ENCODE data around the gene DIDO1.
"Not testable (repeated sequence)": the region's sequence is repeated elsewhere in the genome, so short reads cannot be mapped to it uniquely, and the experiment has no call there.

The DIDO1 gene

DNA sequence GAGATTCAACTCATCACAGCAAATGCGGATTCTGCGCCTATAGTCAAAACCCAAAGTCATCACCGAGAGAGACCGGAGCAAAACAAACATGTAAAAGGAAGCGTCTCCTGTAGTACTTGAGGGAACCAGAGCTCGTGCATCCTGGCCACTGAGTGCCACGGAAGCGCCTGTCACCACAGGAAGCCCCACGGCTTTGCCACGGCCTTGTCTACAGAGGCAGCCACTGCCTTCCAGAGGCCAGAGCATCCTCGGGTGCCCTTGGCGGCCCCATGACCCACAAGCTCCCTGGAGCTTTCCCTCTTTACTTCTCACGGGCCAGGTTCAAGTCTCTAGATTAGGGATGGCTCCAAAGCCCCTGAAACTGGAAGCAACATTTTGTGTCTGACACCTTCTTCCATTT, 72.2 kb downstream of the DIDO1 start:
- DNase-seq (ENCODE audit: low spot score) = no peak

- DNase-seq (ENCODE audit: low spot score) = not testable (repeated sequence)
Measured at GRCh38 chr20:62853304-62853703, 73.0 kb downstream of the DIDO1 start.

- no peak for DNase-seq (ENCODE audit: low spot score)
Measured at GRCh38 chr20:62852841-62853240, 73.5 kb downstream of the DIDO1 start.

DNA sequence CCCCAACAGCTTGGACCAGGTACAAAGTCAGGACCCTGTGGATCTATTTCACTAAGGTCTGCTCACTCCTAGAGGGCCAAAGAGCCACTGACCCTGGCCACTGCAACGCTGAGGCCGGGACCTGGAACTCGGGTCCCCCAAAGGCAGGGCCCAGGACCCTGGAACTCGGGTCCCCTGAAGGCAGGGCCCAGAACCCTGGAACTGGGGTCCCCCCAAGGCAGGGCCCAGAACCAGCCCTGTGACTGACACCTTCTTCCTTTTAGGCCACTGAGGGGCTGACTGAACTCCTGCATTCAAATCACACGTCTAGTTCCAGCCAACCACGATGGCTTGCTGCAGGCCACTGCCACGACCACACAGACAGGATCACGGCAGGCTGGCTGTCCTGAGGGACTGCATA, 74.1 kb downstream of the DIDO1 start:
- no peak for DNase-seq (ENCODE audit: low spot score)

- DNase-seq (ENCODE audit: low spot score) = no peak
Measured at GRCh38 chr20:62850333-62850974, 75.9 kb downstream of the DIDO1 start.

- DNase-seq (ENCODE audit: low spot score) = no peak
Measured at GRCh38 chr20:62849431-62849830, 76.9 kb downstream of the DIDO1 start.

GRCh38 chr20:62848917-62849316, 77.4 kb downstream of the DIDO1 start:
- DNase-seq (ENCODE audit: low spot score) = not testable (repeated sequence)

DNA sequence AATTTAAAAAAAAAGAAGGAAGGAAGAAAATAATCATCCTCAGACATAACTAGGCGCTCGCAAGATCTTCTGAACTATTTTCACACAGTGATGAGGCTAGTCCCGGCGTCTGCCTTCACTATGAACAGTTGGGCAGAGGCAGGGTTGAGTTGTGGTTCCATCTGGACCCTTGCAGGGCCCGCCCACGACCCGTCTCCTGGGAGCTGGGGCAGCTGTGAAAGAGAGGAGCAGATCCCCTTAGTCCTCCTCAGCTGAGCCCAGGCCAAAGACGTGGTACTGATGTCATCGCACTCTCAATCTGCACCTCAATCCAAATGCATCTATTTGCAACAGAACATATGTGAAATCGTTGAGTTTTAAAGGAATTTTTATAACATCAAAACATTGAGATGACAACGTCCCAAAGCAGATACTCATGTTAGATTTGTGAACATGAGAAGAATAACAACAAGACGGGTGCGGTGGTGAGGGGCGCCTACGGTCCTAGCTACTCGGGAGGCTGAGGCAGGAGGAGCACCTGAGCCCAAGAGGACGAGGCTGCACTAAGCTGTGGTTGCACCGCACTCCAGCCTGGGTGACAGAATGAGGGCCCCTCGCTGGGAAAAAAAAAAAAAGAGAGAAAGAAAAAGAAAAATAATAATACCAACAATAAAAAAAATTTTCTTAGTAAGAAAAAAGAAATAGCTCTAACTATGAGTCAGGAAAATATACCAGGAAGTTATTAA, 80.0 kb downstream of the DIDO1 start:
- DNase-seq (ENCODE audit: low spot score) = no peak

DNA sequence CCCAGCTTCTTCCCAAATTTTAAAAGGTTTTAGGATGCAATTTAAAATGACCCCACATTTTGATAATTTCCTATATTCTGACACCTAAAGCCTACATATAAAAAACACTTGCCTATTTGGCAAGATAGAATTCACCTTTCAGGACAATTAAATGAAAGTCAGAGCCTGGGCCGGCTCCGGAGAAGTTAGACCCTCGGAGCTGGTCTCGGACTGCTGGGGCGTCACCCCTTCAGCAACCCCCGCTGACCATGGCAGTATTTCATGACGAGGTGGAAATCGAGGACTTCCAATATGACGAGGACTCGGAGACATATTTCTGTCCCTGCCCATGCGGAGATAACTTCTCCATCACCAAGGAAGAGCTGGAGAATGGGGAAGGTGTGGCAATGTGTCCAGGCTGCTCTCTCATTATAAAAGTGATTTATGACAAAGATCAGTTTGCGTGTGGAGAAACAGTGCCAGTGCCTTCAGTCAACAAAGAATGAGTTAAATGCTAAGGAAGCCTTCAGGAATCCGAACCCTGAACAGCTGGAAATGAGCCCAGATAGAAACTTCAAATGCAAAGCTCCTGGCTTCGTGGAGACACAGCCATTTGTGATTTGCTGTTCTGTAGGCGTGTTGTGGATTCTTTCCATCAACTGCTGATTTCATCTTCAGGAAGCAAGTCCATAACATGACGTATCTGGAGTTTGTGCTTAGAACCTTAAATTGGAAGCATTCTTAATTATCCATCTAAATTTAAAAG, 80.7 kb downstream of the DIDO1 start:
- DNase-seq (ENCODE audit: low spot score) = no peak

GRCh38 chr20:62844182-62844581, 82.1 kb downstream of the DIDO1 start:
- DNase-seq (ENCODE audit: low spot score) = no peak

GRCh38 chr20:62843656-62844055, 82.6 kb downstream of the DIDO1 start:
- DNase-seq (ENCODE audit: low spot score) = no peak

GRCh38 chr20:62841705-62842212, 84.5 kb downstream of the DIDO1 start:
- DNase-seq (ENCODE audit: low spot score) = no peak

DNA sequence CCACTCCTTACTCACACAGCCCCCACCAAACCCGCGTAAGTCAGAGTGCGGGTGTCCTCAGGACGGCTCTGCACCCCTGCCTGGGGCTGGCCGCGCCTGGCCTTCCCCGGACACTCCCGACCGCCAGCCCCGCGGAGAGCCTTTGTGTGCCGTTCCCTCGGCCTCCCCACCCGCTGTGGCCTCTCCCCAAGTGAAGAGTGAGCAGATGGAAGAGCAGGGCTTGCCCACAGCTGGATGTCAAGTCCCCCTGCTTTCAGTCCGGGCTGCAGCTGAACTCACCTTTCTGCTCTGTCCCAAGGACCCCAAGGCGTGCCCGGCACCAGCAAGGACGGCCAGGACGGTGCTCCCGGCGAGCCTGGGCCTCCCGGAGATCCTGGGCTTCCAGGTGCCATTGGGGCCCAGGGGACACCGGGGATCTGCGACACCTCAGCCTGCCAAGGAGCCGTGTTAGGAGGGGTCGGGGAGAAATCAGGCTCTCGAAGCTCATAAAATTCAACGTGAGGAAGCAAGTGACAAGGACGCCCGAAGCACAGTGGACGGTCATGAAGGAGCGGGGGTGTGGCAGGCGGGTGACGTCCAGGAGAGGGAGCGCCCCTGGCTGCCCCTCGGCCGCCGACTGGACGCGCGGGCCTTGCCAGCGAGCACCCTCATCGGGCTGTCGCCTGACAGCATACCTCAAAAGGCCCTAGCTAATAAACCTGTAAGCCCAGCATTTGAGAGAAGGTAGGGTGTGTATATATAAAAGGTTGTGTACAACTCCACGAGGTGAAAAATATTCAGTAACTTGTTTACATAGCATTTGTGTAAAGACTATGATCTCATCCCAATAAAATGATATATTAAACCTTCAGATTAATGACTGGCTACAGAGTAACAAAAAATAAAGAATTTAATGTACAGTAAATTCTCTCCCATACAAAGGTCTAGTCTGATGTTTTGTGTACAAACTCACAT, 85.8 kb downstream of the DIDO1 start:
- DNase-seq (ENCODE audit: low spot score) = no peak

DNA sequence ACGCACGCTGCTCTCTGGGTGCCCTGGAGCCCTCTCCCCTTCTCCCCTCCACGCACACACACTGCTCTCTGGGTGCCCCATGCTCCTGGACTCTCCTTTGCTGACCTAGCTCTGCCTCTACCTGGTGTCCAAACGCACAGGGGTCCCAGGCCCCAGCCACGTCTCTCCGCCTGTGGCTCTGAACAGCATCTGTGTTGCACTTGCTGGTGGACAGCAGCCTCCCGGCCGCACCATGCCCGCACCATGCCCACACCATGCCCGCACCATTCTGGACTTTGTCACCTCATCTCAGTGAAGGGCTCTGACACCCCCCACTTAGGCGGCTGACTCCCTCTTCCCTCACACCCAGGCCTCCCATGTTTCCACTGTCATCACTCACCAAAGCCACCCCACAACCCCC, 86.5 kb downstream of the DIDO1 start:
- DNase-seq (ENCODE audit: low spot score) = no peak

- DNase-seq (ENCODE audit: low spot score) = no peak
Measured at GRCh38 chr20:62839261-62839660, 87.0 kb downstream of the DIDO1 start.

DNA sequence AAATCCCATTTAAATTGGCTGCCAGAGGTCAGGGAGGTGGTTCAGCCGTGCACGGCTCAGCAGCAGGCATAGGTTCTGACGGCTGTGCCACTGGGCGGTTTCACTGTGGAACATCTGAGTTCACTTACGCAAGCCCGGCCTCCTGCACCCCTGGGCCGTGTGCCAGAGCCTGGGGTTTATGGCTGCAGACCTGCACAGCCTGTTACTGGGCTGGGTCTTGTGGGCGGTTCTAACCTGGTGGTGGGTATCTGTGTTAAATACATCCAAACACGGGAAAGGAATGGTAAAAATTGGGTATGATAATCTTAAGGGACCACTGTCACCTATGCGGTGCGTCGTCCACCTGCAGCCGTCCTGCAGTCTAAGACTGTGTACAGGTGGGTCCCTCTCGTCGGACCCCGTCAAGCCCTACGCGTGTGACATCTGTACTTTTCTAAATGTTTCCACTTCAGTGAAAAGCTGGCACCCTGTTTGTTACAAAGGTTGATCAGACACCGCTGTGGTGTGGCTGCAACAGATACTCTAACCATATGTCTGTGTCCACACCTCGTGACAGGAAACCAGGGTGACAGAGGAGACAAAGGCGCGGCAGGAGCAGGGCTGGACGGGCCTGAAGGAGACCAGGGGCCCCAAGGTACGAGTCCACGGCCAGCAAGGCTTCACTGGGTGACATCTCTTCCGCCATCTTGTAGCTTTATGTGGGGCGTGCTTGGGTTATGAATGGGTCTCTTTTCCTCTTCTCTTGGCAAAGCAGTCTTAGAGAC, 88.0 kb downstream of the DIDO1 start:
- DNase-seq (ENCODE audit: low spot score) = peak; percentile 76

- no peak for DNase-seq (ENCODE audit: low spot score)
Measured at GRCh38 chr20:62837790-62838127, 88.5 kb downstream of the DIDO1 start.

- DNase-seq (ENCODE audit: low spot score) = no peak
Measured at GRCh38 chr20:62836967-62837490, 89.3 kb downstream of the DIDO1 start.

DNA sequence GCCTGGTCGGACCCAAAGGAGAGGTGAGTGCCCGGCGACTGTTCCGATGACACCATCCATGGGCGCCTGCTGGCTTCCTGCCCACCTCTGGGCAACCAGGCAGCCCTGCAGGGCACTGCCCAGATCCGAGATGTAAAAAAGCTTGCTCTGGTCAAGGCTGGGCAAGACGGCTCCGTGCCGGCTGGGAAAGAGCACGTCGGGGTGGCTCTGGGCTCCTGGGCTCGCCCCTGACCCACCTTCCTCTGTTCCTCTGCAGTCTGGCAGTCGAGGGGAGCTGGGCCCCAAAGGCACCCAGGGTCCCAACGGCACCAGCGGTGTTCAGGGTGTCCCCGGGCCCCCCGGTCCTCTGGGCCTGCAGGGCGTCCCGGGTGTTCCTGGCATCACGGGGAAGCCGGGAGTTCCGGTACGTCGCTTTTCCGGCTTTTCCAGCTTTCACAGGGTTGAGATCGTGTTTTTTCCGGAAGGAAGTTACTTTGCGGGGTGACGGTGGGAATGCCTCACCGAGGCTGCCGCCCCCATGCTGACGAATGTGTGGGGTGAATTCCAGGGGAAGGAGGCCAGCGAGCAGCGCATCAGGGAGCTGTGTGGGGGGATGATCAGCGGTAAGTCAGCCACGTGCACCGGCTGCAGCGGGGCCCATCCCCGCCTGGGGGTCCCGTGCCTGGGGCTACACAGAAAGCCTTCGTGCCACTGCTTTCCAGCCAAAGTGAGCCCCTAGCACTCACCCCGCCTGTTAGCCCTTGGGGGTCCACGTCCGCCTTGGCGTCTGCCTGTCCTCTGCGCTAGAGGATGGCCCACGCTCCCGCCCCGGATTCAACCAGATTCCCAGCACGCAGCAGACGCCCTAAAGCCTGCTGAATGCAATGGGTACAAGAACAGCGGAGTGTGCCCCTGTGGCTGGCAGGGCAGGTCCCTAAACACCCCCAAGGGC, 90.1 kb downstream of the DIDO1 start:
- DNase-seq (ENCODE audit: low spot score) = no peak
